ENCODE results near the gene NPR3. TPM values are rescaled to one million over a fixed set of nuclear protein-coding genes. Genes with fewer than 3 reads are reported as not detected.

NPR3 gene
- total and polyA plus RNA-seq, 5 donors = 12.6 to 85.3 (median 62.3) TPM

- Histone ChIP-seq H3K4me1 (ENCODE audit: control insufficient read depth, insufficient read depth, low read length) (no peaks in the 10 kb centered on the region), H3K27me3 (ENCODE audit: control insufficient read depth, insufficient read depth) (no peaks in the 10 kb centered on the region), H3K4me3 (ENCODE audit: low read length) (no peak overlapping the region), H3K27ac (ENCODE audit: low read length) (no peak overlapping the region), H3K9me3 (ENCODE audit: control insufficient read depth, low read length) (peaks cover 4% of the 10 kb centered on the region)
- intact Hi-C loops (cut with DNase I) = no loop called here
- ATAC-seq = no peak
- WGBS = 43% methylated on average over 2 of the region's 2 CpGs
- DNase-seq = no peak
These were observed 24.2 kb upstream of the NPR3 start for GRCh38 chr5:32686799-32687498.

- Histone ChIP-seq H3K27ac (ENCODE audit: low read length) (no peak overlapping the region), H3K9me3 (ENCODE audit: control insufficient read depth, low read length) (peaks cover 4% of the 10 kb centered on the region), H3K27me3 (ENCODE audit: control insufficient read depth, insufficient read depth) (no peaks in the 10 kb centered on the region), H3K4me1 (ENCODE audit: control insufficient read depth, insufficient read depth, low read length) (no peaks in the 10 kb centered on the region), H3K4me3 (ENCODE audit: low read length) (no peak overlapping the region)
- DNase-seq (peak in 1 of 3 donors; percentile 53), ATAC-seq (peak; percentile 64 to 80)
- intact Hi-C loops (cut with DNase I) = no loop called here
These were observed 23.7 kb upstream of the NPR3 start for GRCh38 chr5:32687499-32687831.

- no peak for ATAC-seq
- Histone ChIP-seq H3K27me3 (ENCODE audit: control insufficient read depth, insufficient read depth) (no peaks in the 10 kb centered on the region), H3K9me3 (ENCODE audit: control insufficient read depth, low read length) (no peaks in the 10 kb centered on the region), H3K4me3 (ENCODE audit: low read length) (no peak overlapping the region), H3K4me1 (ENCODE audit: control insufficient read depth, insufficient read depth, low read length) (no peaks in the 10 kb centered on the region), H3K27ac (ENCODE audit: low read length) (no peak overlapping the region)
- WGBS = 62% methylated on average over 2 of the region's 2 CpGs
- intact Hi-C loops (cut with DNase I) = no loop called here
- DNase-seq = no peak
These were observed 21.0 kb upstream of the NPR3 start for GRCh38 chr5:32690153-32690552.

- no peak overlapping the region for H3K27ac ChIP-seq (ENCODE audit: low read length)
- H3K27me3 ChIP-seq (ENCODE audit: control insufficient read depth, insufficient read depth) = no peaks in the 10 kb centered on the region
- DNase-seq (no peak), ATAC-seq (no peak)
- no peak overlapping the region for H3K4me3 ChIP-seq (ENCODE audit: low read length)
- intact Hi-C loops (cut with DNase I) = no loop called here
- 94% methylated on average over 3 of the region's 3 CpGs for WGBS
- H3K4me1 ChIP-seq (ENCODE audit: control insufficient read depth, insufficient read depth, low read length) = no peaks in the 10 kb centered on the region
- H3K9me3 ChIP-seq (ENCODE audit: control insufficient read depth, low read length) = no peaks in the 10 kb centered on the region
These were observed 20.5 kb upstream of the NPR3 start for GRCh38 chr5:32690666-32691065.

GRCh38 chr5:32692036-32692746 is 18.9 kb upstream of the NPR3 start:
- no peak overlapping the region for H3K27ac ChIP-seq (ENCODE audit: low read length)

GRCh38 chr5:32703957-32704356 is 7.2 kb upstream of the NPR3 start:
- DNase-seq = no peak
- H3K4me1 ChIP-seq (ENCODE audit: control insufficient read depth, insufficient read depth, low read length) = no peaks in the 10 kb centered on the region
- ATAC-seq = no peak
- H3K9me3 ChIP-seq (ENCODE audit: control insufficient read depth, low read length) = no peaks in the 10 kb centered on the region
- H3K27me3 ChIP-seq (ENCODE audit: control insufficient read depth, insufficient read depth) = no peaks in the 10 kb centered on the region
- no peak overlapping the region for H3K27ac ChIP-seq (ENCODE audit: low read length)
- H3K4me3 ChIP-seq (ENCODE audit: low read length) = no peak overlapping the region
- intact Hi-C loops (cut with DNase I) = no loop called here

More at GRCh38 chr5:32692036-32692746, 18.9 kb upstream of the NPR3 start:
- intact Hi-C loops (cut with DNase I) = no loop called here
- no peak for ATAC-seq
- Histone ChIP-seq H3K27me3 (ENCODE audit: control insufficient read depth, insufficient read depth) (no peaks in the 10 kb centered on the region), H3K9me3 (ENCODE audit: control insufficient read depth, low read length) (no peaks in the 10 kb centered on the region), H3K4me3 (ENCODE audit: low read length) (no peak overlapping the region), H3K4me1 (ENCODE audit: control insufficient read depth, insufficient read depth, low read length) (no peaks in the 10 kb centered on the region)
- whole genome bisulfite sequencing = 33% methylated on average over 3 of the region's 3 CpGs
- no peak for DNase-seq

GRCh38 chr5:32707418-32707997 is 3.6 kb upstream of the NPR3 start:
- no peak for DNase-seq
- intact Hi-C loops (cut with DNase I) = no loop called here
- no peak overlapping the region for H3K4me3 ChIP-seq (ENCODE audit: low read length)
- no peak for ATAC-seq
- H3K27me3 ChIP-seq (ENCODE audit: control insufficient read depth, insufficient read depth) = no peaks in the 10 kb centered on the region
- no peak overlapping the region for H3K27ac ChIP-seq (ENCODE audit: low read length)
- H3K4me1 ChIP-seq (ENCODE audit: control insufficient read depth, insufficient read depth, low read length) = no peaks in the 10 kb centered on the region
- no peaks in the 10 kb centered on the region for H3K9me3 ChIP-seq (ENCODE audit: control insufficient read depth, low read length)
- WGBS = 37% methylated on average over 2 of the region's 2 CpGs

- H3K4me1 ChIP-seq (ENCODE audit: control insufficient read depth, insufficient read depth, low read length) = no peaks in the 10 kb centered on the region
- WGBS = 71% methylated on average over 16 of the region's 16 CpGs
- no peaks in the 10 kb centered on the region for H3K27me3 ChIP-seq (ENCODE audit: control insufficient read depth, insufficient read depth)
- ATAC-seq (peak in 1 of 2 donors; percentile 9), DNase-seq (peak in 2 of 3 donors; percentile 32 to 54)
- H3K27ac ChIP-seq (ENCODE audit: low read length) = no peak overlapping the region
- no peak overlapping the region for H3K4me3 ChIP-seq (ENCODE audit: low read length)
- intact Hi-C loops (cut with DNase I) = no loop called here
- H3K9me3 ChIP-seq (ENCODE audit: control insufficient read depth, low read length) = no peaks in the 10 kb centered on the region
These were observed 2.2 kb upstream of the NPR3 start for GRCh38 chr5:32708949-32709348.

- no peaks in the 10 kb centered on the region for H3K27me3 ChIP-seq (ENCODE audit: control insufficient read depth, insufficient read depth)
- intact Hi-C loops (cut with DNase I) = loop anchor here in 2 of 4 donors (10.0 kb wide), 2 partner anchors 135 to 715 kb away; no protein-coding TSS in a partner anchor
- peak overlapping the region; percentile 66 for H3K4me3 ChIP-seq (ENCODE audit: low read length)
- ATAC-seq (peak; percentile 66 to 68), DNase-seq (peak; percentile 76 to 90 (median 88))
- no peaks in the 10 kb centered on the region for H3K4me1 ChIP-seq (ENCODE audit: control insufficient read depth, insufficient read depth, low read length)
- H3K27ac ChIP-seq (ENCODE audit: low read length) = peak overlapping the region; percentile 49
- H3K9me3 ChIP-seq (ENCODE audit: control insufficient read depth, low read length) = no peaks in the 10 kb centered on the region
- under 1% methylated on average over 49 of the region's 49 CpGs for WGBS
These were observed 1.2 kb upstream of the NPR3 start for GRCh38 chr5:32709750-32710549.

GRCh38 chr5:32711362-32711680 is 200 bp downstream of the NPR3 start:
- DNase-seq = no peak
- Histone ChIP-seq H3K4me1 (ENCODE audit: control insufficient read depth, insufficient read depth, low read length) (no peaks in the 10 kb centered on the region), H3K27me3 (ENCODE audit: control insufficient read depth, insufficient read depth) (no peaks in the 10 kb centered on the region), H3K4me3 (ENCODE audit: low read length) (peak overlapping the region; percentile 66), H3K9me3 (ENCODE audit: control insufficient read depth, low read length) (no peaks in the 10 kb centered on the region), H3K27ac (ENCODE audit: low read length) (no peak overlapping the region)
- under 1% methylated on average over 10 of the region's 10 CpGs for WGBS
- no peak for ATAC-seq
- intact Hi-C loops (cut with DNase I) = loop anchor here in 2 of 4 donors (10.0 kb wide), 2 partner anchors 133 to 713 kb away; no protein-coding TSS in a partner anchor

Data from right cardiac atrium (tissue), 5 donors.